Effector memory CD4-positive, alpha-beta T cell (primary cell): Measurements from ENCODE around the gene GRIK4.

Experiments
- DNase-seq, 3 donors: peaks; one replicate each; pipeline ENCODE4 v3.0.0-alpha.2; 2020
- H3K27ac ChIP-seq: 2 replicates; pipeline ENCODE4 v1.7.0; 2013; ENCODE audit warnings: mild to moderate bottlenecking, low read length, moderate library complexity; ENCODE audit not compliant: insufficient read depth, poor library complexity, severe bottlenecking
- H3K27me3 ChIP-seq: replicated peaks from 2 replicates; pipeline ENCODE4 v1.7.0; 2013; ENCODE audit warnings: mild to moderate bottlenecking, low read length; ENCODE audit not compliant: insufficient read depth, control insufficient read depth, poor library complexity, severe bottlenecking
- H3K36me3 ChIP-seq: 2 replicates; pipeline ENCODE4 v1.7.0; 2013; ENCODE audit warnings: mild to moderate bottlenecking, low read length, moderate library complexity; ENCODE audit not compliant: control insufficient read depth, insufficient read depth
- H3K4me1 ChIP-seq: 2 replicates; pipeline ENCODE4 v1.7.0; 2013; ENCODE audit warnings: low read length, mild to moderate bottlenecking; ENCODE audit not compliant: control insufficient read depth, insufficient read depth, poor library complexity, severe bottlenecking
- H3K4me3 ChIP-seq: 2 replicates; pipeline ENCODE4 v1.7.0; 2013; ENCODE audit warnings: low read length, low read depth, mild to moderate bottlenecking; ENCODE audit not compliant: insufficient read depth, poor library complexity, severe bottlenecking
- H3K9me3 ChIP-seq: 2 replicates; pipeline ENCODE4 v1.7.0; 2013; ENCODE audit warnings: mild to moderate bottlenecking, low read length, moderate library complexity; ENCODE audit not compliant: control insufficient read depth

GRIK4 gene

GRCh38 chr11:120811199-120811598 is 299.7 kb downstream of the GRIK4 start:
- Histone ChIP-seq H3K36me3 (no peaks in the 10 kb centered on the region), H3K27me3 (peaks cover 2% of the 10 kb centered on the region), H3K4me3 (no peak overlapping the region), H3K9me3 (no peaks in the 10 kb centered on the region), H3K4me1 (no peaks in the 10 kb centered on the region), H3K27ac (no peak overlapping the region)
- no peak for DNase-seq

GRCh38 chr11:120811731-120812130 is 300.2 kb downstream of the GRIK4 start:
- Histone ChIP-seq H3K4me3 (no peak overlapping the region), H3K9me3 (no peaks in the 10 kb centered on the region), H3K4me1 (no peaks in the 10 kb centered on the region), H3K27me3 (peaks cover 2% of the 10 kb centered on the region), H3K36me3 (no peaks in the 10 kb centered on the region), H3K27ac (no peak overlapping the region)
- no peak for DNase-seq

DNA sequence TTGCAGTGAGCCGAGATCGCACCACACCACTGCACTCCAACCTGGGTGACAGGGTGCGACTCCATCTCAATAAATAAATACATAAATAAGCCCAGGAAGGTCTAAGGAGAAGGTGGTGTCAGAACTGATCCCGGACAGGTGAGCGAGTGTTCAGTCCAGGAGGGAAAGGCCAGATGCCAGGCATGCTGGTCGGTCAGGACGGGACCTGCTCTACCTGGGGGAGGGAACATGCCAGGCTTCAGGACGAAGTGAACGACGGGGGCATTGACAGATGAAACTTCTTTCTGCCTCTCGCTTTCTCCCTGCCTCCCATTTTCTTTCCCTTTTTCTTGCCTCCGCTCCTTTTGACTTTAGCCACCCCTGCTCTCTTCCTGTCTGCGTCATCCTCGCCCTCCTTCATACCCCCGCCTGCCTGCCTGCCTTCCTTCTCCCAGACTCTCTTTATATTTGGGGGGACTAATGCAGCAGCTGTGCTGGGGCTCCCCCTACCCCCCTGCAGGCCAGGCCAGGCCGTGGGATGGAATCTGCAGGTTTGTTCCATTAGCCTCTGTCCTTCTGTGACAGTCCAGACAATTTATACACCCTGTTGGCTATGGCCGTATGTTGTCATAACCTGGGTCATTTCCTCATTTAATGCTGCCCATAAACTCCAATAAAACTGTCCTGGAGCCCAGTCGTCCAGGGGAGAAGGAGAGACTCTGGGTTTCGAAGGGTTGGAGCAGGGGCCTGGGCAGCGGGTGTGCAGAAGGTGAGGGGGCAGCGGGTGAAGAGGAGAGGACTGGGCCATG is 303.2 kb downstream of the GRIK4 start:
- Histone ChIP-seq H3K27me3 (no peaks in the 10 kb centered on the region), H3K27ac (no peak overlapping the region), H3K4me3 (no peak overlapping the region), H3K4me1 (no peaks in the 10 kb centered on the region), H3K9me3 (no peaks in the 10 kb centered on the region), H3K36me3 (no peaks in the 10 kb centered on the region)
- DNase-seq = no peak

GRCh38 chr11:120815319-120816100 is 304.0 kb downstream of the GRIK4 start:
- Histone ChIP-seq H3K9me3 (no peaks in the 10 kb centered on the region), H3K27ac (no peak overlapping the region), H3K27me3 (no peaks in the 10 kb centered on the region), H3K36me3 (no peaks in the 10 kb centered on the region), H3K4me1 (no peaks in the 10 kb centered on the region), H3K4me3 (no peak overlapping the region)
- no peak for DNase-seq

GRCh38 chr11:120816176-120816575 is 304.6 kb downstream of the GRIK4 start:
- Histone ChIP-seq H3K27ac (no peak overlapping the region), H3K9me3 (no peaks in the 10 kb centered on the region), H3K36me3 (no peaks in the 10 kb centered on the region), H3K4me3 (no peak overlapping the region), H3K4me1 (no peaks in the 10 kb centered on the region), H3K27me3 (no peaks in the 10 kb centered on the region)
- DNase-seq = no peak

- Histone ChIP-seq H3K27me3 (no peaks in the 10 kb centered on the region), H3K4me3 (no peak overlapping the region), H3K27ac (no peak overlapping the region), H3K4me1 (no peaks in the 10 kb centered on the region), H3K36me3 (no peaks in the 10 kb centered on the region), H3K9me3 (no peaks in the 10 kb centered on the region)
- no peak for DNase-seq
Measured at GRCh38 chr11:120816711-120817110, 305.2 kb downstream of the GRIK4 start.

DNA sequence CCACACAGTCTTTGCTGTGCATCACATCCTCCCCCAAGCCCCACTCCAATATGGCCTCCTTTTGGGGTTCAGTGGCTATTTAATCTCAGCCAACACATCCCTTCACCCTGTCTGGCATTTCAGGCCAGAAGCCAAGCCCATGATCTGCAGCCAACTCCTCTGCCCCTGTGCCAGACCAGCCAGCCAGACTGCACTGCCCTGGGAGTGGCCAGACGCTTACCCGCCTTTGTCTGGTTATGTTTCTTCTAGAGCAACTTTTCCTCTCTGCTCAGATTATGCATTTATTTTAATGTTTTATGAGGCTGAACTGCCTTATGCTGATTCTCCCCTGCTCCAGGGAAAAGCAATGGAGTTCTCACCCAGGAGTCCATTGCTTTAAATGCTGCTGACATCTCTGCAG is 305.6 kb downstream of the GRIK4 start:
- no peak overlapping the region for H3K4me3 ChIP-seq
- H3K4me1 ChIP-seq = no peaks in the 10 kb centered on the region
- H3K27me3 ChIP-seq = no peaks in the 10 kb centered on the region
- H3K27ac ChIP-seq = no peak overlapping the region
- H3K9me3 ChIP-seq = no peaks in the 10 kb centered on the region
- no peaks in the 10 kb centered on the region for H3K36me3 ChIP-seq
- DNase-seq = no peak

- no peak overlapping the region for H3K27ac ChIP-seq
- H3K27me3 ChIP-seq = no peaks in the 10 kb centered on the region
- no peak overlapping the region for H3K4me3 ChIP-seq
- H3K36me3 ChIP-seq = no peaks in the 10 kb centered on the region
- no peaks in the 10 kb centered on the region for H3K4me1 ChIP-seq
- DNase-seq = no peak
- no peaks in the 10 kb centered on the region for H3K9me3 ChIP-seq
Measured at GRCh38 chr11:120818097-120818496, 306.5 kb downstream of the GRIK4 start.

GRCh38 chr11:120819003-120819402 is 307.5 kb downstream of the GRIK4 start:
- Histone ChIP-seq H3K27me3 (no peaks in the 10 kb centered on the region), H3K27ac (no peak overlapping the region), H3K4me3 (no peak overlapping the region), H3K4me1 (no peaks in the 10 kb centered on the region), H3K9me3 (no peaks in the 10 kb centered on the region), H3K36me3 (no peaks in the 10 kb centered on the region)
- DNase-seq = no peak
